GM19193 (cell line): ENCODE measurements around the gene DMRTA2.

Experiments
- POLR2A ChIP-seq: IDR thresholded peaks from 4 replicates; pipeline ENCODE4 v1.6.1; 2011; ENCODE audit not compliant: insufficient read depth, insufficient read length; ENCODE audit errors: extremely low read depth

Gene DMRTA2

DNA sequence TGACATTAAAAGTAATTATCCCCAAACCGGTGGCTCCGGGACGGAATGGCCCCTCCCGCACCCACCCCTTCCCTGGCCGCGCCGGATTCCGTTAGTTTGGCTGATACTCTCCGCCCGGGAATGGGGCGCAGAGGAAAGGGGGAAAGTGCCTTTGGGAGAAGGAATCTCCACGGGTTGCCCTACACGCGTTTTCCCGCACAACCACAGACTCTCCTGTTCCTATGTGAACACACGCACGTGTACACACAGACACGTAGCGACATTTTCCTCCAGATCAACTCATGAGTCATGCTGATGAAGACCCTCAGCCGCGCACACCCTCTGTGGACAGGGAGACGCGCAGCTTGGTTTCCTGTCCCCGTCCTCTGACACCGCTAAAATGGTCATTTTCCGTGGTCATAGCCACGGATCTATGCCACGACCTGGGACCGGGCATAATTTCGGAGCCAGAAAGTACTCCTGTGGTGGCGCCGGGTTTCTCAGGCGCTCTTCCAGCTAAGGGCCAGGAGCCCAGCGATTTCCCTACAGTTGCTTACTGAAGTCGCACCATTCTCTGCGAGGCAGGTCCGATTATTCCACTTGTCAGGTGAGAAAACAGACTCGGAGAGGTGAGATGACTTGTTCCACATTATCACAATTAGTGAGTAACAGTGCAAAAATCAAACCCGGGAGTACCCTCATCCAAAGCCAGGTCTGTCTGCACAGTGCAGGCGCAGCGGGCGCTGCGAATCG, 4.0 kb upstream of the DMRTA2 start:
- TF ChIP-seq POLR2A, result no peak

- no peak for TF ChIP-seq POLR2A
These were observed 3.5 kb upstream of the DMRTA2 start for GRCh38 chr1:50426702-50427085.

DNA sequence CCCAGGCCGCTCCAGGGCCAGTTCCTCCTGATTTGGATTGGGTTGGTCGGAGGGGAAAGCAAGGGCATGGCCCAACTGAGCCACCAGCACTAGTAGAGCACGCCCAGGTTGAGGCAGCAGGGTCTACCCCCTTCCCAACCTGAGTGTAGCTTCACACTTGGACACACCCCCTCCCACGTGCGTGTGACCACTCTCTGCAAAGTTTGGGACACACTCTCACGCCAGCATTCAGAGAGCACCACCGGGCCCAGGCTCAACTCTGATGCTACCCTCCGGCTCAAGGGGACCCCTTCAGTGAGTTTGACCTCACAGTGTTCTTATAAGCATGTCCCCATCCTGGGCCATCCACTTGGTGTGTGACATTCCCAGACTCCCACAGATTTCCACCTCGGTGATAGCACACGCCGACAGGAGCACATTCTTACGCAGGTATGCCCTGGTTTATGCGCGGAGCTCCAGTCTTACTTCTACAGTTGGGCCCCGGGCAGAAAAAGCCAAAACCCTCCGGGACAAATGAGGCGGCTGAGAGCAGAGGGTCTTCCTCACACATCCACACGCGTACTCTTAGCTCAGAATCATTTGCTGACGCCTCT, 3.0 kb upstream of the DMRTA2 start:
- no peak for TF ChIP-seq POLR2A

GRCh38 chr1:50425376-50426107, 2.3 kb upstream of the DMRTA2 start:
- no peak for TF ChIP-seq POLR2A

DNA sequence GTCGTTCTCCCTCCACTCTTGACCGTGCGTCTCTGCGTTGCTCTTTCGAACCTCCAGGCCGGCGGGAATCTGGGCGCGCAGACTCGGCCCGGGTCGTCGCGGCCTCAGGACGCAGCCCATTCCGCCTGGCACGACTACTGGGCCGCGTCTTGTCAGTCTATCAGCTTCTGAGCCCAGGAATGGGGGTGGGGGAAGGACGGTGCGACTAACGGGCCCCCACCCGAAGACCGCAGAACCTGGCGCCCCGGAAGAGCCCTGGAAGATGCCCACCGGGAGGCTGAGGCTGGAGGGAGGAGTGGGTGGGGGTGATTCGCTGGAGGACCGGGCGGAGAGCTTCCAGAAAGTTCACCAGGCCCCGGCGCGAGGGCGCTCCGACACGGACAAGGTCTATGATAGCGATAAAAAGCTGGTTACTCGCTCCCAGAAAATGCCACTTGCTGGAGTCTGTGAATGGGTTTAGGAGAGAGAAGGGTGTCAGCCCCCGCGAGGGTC, 1.7 kb upstream of the DMRTA2 start:
- no peak for TF ChIP-seq POLR2A

DNA sequence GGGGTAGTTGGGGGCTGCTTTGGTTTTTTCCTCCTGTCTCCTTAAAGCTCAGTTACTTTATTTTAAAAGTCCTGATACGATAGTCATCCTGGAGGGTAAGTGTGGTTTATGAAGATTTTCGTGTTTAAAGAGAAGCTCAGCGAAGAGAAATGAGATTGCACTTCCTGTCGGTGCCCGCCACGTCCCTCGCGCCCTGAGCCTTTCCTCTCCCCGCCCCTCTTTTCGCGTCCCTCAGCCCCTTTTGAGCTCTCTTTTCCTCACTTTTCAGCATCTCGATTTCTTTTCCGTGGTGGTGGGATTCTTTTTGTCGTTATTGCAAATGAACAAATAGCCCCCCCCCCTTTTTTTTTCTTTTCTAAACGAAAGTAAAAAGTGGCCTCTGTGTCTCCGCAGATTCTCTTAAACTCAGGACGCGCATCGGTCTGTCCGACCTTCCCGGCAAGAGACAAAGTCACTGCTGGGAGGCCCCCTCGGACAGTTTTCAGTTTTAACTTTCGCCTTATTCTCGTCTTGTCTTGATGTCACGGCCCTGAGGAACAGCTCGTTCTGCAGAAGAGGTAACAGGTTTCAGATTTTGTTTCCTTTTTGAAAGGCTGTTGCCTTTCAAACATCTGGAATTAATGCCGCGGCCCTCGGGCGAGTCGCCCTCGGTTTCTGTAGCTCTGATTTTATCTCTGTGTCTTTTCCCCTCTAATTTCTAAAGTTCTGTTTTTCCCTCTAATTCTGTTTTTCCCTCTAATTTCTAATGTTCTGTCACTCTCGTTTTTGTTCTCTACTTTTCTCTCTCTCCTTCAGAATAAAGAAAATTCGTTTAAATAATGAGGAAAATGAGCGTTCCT, 1.0 kb upstream of the DMRTA2 start:
- no peak for TF ChIP-seq POLR2A

GRCh38 chr1:50423670-50424000, 392 bp upstream of the DMRTA2 start:
- TF ChIP-seq POLR2A, result no peak

DNA sequence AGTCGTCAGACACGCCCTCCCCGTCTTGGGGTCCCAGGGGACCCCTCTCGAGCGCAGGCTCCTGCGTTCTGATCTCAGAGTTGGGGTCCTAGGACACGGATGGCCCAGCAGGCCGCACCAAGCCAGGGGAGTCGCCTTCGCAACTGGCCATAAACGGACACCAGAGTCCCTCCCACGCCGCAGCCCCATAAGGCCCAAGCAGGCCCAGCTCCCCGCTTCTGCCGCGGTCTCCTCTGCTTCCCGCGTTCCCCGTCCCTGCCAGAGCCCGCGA, 633 bp downstream of the DMRTA2 start:
- TF ChIP-seq POLR2A, result no peak

- TF ChIP-seq POLR2A, result no peak
These were observed 1.2 kb downstream of the DMRTA2 start for GRCh38 chr1:50421768-50422674.

DNA sequence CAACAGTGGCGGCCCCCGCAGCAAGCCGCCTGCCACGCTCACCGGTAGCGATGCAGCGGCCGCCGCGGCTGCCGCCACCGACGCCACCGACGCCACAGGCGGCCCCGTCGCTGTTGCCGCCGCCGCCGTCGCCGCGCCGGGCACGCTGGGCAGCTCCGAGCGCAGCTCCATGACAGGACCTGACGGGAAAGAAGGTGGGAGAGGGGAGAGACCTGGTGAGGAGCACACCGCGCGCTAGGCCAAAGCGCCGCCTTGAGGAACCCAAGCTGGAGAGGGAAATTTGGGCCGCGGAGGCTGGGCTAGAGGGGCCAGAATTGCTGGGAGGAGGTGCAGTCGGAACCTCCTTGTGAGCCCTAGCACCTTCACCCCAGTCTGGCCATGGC, 1.9 kb downstream of the DMRTA2 start:
- TF ChIP-seq POLR2A, result no peak

GRCh38 chr1:50420689-50421365, 2.4 kb downstream of the DMRTA2 start:
- TF ChIP-seq POLR2A, result no peak

DNA sequence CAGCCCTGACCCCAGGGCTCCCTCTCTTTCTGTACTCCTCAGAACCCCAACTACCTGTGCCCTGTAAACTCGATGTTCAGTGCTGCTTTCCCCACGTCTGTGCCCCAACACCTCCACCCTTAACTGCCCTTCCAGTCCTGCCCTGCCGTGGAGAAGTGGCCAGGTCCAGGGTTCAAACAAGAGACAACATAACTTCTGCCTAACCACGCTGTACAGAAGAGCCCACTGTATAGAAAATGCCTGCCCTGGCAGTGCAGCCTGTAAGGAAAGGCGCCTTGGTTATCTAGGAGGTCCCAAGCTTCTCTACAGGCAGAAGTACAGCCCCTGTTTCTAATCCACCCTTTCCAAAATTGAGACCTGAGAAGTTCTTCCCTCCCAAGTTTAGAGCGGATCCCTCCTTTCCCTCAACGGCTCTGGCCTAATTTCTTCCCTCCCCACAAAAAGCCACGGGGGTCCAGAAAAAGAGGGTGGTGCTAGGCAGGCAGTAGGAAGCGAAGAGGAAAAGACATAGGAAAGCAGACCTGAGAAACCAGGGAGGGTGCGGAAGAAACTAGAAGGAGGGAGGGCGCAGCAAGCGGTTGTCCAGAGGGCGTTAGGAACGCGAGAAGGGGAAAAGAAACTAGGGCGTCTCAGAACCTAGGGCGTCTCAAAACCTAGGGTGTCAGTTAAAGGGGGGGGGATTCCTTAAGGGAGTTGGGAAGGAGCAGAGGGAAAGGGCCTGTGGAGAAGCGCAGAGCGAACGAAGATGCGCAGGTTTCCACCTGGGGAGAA, 3.2 kb downstream of the DMRTA2 start:
- no peak for TF ChIP-seq POLR2A
